ENCODE data around the gene DVL2. TPM values are rescaled to one million over a fixed set of nuclear protein-coding genes. Genes with fewer than 3 reads are reported as not detected.

Gene DVL2
- total RNA-seq, 4 donors from 2014 or later: 21.4 to 58.0 (median 37.3) TPM

DNA sequence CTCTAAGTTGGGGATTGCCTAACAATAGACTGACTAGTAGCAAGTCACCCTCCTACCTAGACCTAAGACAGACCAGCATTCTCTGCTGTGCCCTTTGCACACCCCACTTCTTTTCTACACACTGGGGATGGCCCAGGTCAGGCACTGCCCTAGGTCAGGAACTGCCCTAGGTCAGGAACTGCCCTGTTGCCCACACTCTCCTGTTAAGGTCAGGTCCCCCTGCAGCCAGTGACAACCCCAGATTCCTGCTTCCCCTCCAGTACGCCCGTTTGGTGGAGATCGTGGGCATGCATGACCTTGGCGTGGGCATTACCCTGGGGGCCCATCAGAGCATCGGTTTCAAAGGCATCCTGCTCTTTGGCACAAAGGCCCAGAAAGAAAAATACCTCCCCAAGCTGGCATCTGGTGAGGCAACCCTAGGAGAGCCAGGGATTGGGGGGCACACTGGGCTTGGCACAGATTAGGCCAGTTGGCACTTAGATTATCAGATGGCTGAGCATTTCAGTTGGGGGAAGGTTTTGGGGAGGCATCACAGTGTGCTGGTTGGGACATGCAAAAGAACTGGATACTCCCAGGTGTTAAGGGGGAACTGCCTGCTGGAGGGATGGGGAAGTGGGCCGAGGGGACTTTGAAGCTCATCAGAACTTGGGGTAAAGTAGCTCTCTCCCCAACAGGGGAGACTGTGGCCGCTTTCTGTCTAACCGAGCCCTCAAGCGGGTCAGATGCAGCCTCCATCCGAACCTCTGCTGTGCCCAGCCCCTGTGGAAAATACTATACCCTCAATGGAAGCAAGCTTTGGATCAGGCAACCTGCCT, 12.8 kb downstream of the DVL2 start:
- WGBS, 2 donors: 57 to 88% methylated on average over 4 to 8 of the region's 10 CpGs
- DNase-seq: no peak
- Histone ChIP-seq H3K9me3 (no peaks in the 10 kb centered on the region), H3K27ac (peak overlapping the region; percentile 95 to 100 (median 98)), H3K4me3 (peak overlapping the region; percentile 61 to 99 (median 94)), H3K4me1 (peaks cover 52 to 92% (median 55%) of the 10 kb centered on the region in 3 donors), H3K36me3 (peaks cover 35 to 55% (median 39%) of the 10 kb centered on the region in 3 donors), H3K27me3 (no peaks in the 10 kb centered on the region)
- intact Hi-C loops (cut with DNase I): no loop called here
- no peak for TF ChIP-seq POLR2A (IDR thresholded peaks at IDR 0.05)
- TF ChIP-seq, protein P1, sequence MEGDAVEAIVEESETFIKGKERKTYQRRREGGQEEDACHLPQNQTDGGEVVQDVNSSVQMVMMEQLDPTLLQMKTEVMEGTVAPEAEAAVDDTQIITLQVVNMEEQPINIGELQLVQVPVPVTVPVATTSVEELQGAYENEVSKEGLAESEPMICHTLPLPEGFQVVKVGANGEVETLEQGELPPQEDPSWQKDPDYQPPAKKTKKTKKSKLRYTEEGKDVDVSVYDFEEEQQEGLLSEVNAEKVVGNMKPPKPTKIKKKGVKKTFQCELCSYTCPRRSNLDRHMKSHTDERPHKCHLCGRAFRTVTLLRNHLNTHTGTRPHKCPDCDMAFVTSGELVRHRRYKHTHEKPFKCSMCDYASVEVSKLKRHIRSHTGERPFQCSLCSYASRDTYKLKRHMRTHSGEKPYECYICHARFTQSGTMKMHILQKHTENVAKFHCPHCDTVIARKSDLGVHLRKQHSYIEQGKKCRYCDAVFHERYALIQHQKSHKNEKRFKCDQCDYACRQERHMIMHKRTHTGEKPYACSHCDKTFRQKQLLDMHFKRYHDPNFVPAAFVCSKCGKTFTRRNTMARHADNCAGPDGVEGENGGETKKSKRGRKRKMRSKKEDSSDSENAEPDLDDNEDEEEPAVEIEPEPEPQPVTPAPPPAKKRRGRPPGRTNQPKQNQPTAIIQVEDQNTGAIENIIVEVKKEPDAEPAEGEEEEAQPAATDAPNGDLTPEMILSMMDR (IDR thresholded peaks at IDR 0.05): no peak

DNA sequence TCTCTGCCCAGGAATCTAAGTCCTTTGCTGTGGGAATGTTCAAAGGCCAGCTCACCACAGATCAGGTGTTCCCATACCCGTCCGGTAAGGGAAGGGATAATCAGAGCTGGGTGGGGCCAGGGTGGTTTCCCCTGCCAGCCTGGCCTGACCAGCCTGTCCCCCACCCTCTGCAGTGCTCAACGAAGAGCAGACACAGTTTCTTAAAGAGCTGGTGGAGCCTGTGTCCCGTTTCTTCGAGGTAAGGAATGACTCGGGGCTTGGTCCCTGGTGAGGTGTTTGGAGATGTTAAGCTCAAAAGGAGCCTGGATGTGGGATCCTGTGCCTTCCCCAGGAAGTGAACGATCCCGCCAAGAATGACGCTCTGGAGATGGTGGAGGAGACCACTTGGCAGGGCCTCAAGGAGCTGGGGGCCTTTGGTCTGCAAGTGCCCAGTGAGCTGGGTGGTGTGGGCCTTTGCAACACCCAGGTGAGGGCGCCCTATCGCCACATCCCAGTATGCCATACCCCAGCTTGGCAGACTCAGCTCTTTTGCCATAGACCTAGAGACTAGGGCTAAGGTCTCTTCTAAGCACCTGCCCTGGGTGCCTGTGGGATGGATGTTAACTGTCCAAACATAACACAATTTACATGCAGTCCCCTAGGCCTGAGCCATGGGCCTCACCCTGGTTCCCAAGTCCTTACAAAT, 13.6 kb downstream of the DVL2 start:
- DNase-seq: no peak
- no peaks in the 10 kb centered on the region for H3K9me3 ChIP-seq
- H3K36me3 ChIP-seq: peaks cover 28 to 48% (median 32%) of the 10 kb centered on the region in 3 donors
- peak overlapping the region; percentile 95 to 100 (median 98) for H3K27ac ChIP-seq
- 4 to 15% methylated on average over 5 to 9 of the region's 11 CpGs for WGBS, 2 donors
- H3K4me3 ChIP-seq: peak overlapping the region; percentile 61 to 99 (median 94)
- no peaks in the 10 kb centered on the region for H3K27me3 ChIP-seq
- intact Hi-C loops (cut with DNase I): no loop called here
- TF ChIP-seq, protein P1 (IDR thresholded peaks at IDR 0.05): peak; percentile 32 to 63 (median 42)
- TF ChIP-seq POLR2A (IDR thresholded peaks at IDR 0.05): no peak
- peaks cover 58 to 92% (median 63%) of the 10 kb centered on the region in 3 donors for H3K4me1 ChIP-seq

DNA sequence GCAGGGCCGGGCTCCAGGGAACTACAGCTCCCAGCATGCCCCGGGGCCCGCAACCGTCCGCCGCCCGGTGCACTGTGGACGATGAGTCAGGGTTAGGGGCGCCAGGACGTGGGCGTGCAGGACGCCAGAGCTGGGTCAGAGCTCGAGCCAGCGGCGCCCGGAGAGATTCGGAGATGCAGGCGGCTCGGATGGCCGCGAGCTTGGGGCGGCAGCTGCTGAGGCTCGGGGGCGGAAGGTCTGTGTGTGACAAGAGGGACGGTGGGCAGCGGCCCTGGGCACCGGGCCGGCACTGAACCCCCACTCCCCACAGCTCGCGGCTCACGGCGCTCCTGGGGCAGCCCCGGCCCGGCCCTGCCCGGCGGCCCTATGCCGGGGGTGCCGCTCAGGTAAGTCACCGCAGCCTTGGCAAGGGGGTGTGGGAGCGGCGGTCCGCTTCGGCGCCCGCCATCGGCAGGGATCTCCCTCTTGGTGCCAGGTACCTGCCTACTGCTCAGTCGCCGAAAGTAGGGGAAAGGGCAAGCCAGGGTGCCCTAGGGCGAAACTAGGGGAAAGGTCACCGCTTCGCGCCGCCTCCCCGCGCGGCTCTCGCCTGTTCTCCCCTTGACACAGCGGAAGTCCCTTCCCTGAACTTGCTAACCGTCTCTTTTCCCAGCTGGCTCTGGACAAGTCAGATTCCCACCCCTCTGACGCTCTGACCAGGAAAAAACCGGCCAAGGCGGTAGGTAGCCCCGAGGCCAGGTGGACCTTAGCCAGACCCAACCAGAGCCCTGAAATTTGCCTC, 14.3 kb downstream of the DVL2 start, which contains the start of the genes ACADVL and DLG4:
Gene ACADVL, plus strand, starts transcription at position 127 of the 781 bp plus-strand sequence. Its CDS starts 47 bp downstream, at position 174.
Gene DLG4, minus strand, starts transcription at position 25 of the 781 bp plus-strand sequence.
- 0% methylated on average over 35 of the region's 63 CpGs; no CpG with 5 or more reads in 1 of the 2 donors for WGBS, 2 donors
- intact Hi-C loops (cut with DNase I): no loop called here
- Histone ChIP-seq H3K9me3 (no peaks in the 10 kb centered on the region), H3K4me3 (peak within 1 kb of the TSS; percentile 61 to 99 (median 94)), H3K27me3 (no peaks in the 10 kb centered on the region), H3K27ac (peak within 1 kb of the TSS; percentile 95 to 100 (median 98)), H3K36me3 (peaks cover 23 to 41% (median 25%) of the 10 kb centered on the region in 3 donors), H3K4me1 (peaks cover 66 to 94% (median 70%) of the 10 kb centered on the region in 3 donors)
- TF ChIP-seq, protein P1 (IDR thresholded peaks at IDR 0.05): peak in 2 of 6 experiments; percentile 10 to 15
- TF ChIP-seq POLR2A (IDR thresholded peaks at IDR 0.05): peak in 3 of 4 donors; percentile 68 to 93 (median 71)
- no peak for DNase-seq

DNA sequence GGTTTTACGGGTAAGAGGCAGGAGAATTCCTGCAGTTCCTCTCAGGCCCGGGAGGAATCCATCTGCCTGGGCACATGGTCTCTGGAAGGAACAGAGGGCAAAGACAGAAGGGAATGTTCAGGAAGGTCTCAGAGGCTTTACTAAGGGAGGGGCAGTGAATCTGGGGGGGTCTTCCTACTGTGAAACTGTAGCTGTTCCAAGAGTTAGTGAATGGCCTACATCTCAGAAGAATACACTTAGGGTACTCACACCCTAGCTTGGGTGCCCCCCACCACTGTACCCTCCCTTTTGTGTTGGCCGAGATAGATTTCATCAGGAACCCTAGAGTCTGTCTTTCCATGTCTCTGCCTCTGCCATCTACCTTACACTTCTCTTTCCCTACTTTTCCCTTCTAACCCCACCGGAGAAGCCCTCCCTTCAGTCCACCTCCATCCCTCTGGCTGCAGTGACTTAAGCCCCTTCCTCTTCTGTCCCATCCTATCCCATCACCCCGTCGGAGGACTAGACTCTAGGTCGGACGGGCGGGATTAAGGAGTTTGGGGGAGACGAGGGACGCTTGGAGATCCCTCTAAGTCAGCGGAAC, 15.0 kb downstream of the DVL2 start:
- Histone ChIP-seq H3K27me3 (no peaks in the 10 kb centered on the region), H3K27ac (peak overlapping the region; percentile 95 to 100 (median 98)), H3K4me3 (peak overlapping the region; percentile 61 to 99 (median 94)), H3K9me3 (no peaks in the 10 kb centered on the region), H3K4me1 (peaks cover 70 to 97% (median 71%) of the 10 kb centered on the region in 3 donors), H3K36me3 (peaks cover 18 to 34% (median 19%) of the 10 kb centered on the region in 3 donors)
- DNase-seq: no peak
- TF ChIP-seq POLR2A (IDR thresholded peaks at IDR 0.05): no peak
- TF ChIP-seq, protein P1 (IDR thresholded peaks at IDR 0.05): no peak
- WGBS, 2 donors: 38 to 49% methylated on average over 3 to 4 of the region's 12 CpGs
- intact Hi-C loops (cut with DNase I): no loop called here

Data from esophagus squamous epithelium (tissue), 5 donors.